Activated CD8-positive, alpha-beta T cell treated with anti-CD3 and anti-CD28 coated beads for 36 hours (primary cell): ENCODE data around the gene UBE2B. TPM values are rescaled to one million over a fixed set of nuclear protein-coding genes. Genes with fewer than 3 reads are reported as not detected.
A peak's percentile ranks its signal among the peaks of the same experiment; 100 is the strongest.

Experiments used
- ATAC-seq: fragments of 200-7000 bp; cut with Tn5 transposase; one replicate; pipeline ENCODE4 v1.10.0; 2021; ENCODE audit warnings: mild to moderate bottlenecking, moderate library complexity
- CTCF ChIA-PET: fragments of 350-600 bp; sonication (Branson Sonifier 250); formaldehyde crosslinking; loops from one replicate; lab custom pipeline; 2021; ENCODE audit warnings: antibody characterized with exemption; lab: Charles Lee
- POLR2A ChIA-PET: fragments of 350-600 bp; sonication (Branson Sonifier 250); formaldehyde crosslinking; loops from one replicate; lab custom pipeline; 2021; ENCODE audit warnings: antibody characterized with exemption; lab: Charles Lee
- DNase-seq: peaks from one replicate; pipeline ENCODE4 v3.0.0-alpha.2; 2020
- H3K27ac Mint-ChIP-seq: one replicate; pipeline ENCODE4 v1.8.0; 2021; ENCODE audit warnings: mild to moderate bottlenecking, mixed read lengths
- H3K27me3 Mint-ChIP-seq: one replicate; pipeline ENCODE4 v1.8.0; 2021; ENCODE audit warnings: mixed read lengths
- H3K36me3 Mint-ChIP-seq: one replicate; pipeline ENCODE4 v1.8.0; 2021; ENCODE audit warnings: low read depth, mixed read lengths
- H3K4me1 Mint-ChIP-seq: one replicate; pipeline ENCODE4 v1.8.0; 2021; ENCODE audit warnings: low read depth, mixed read lengths
- H3K4me3 Mint-ChIP-seq: one replicate; pipeline ENCODE4 v1.8.0; 2021; ENCODE audit warnings: mild to moderate bottlenecking, moderate library complexity, mixed read lengths
- H3K9me3 Mint-ChIP-seq: one replicate; pipeline ENCODE4 v1.8.0; 2021; ENCODE audit warnings: mixed read lengths
- CTCF ChIP-seq: fragments of 200-600 bp; IDR thresholded peaks from one replicate; pipeline ENCODE4 v1.8.0; 2022; ENCODE audit warnings: antibody characterized with exemption, mild to moderate bottlenecking
- intact Hi-C: fragments of 100-400 bp; cut with micrococcal nuclease; formaldehyde crosslinking; loops from one replicate; pipeline ENCODE4 v1.10.0; 2022
- total RNA-seq, 2 experiments: library from RNA; stranded (reverse); gene quantifications; one replicate each; pipeline ENCODE4 v1.2.3, GENCODE V29; 2021

UBE2B gene
- total RNA-seq, 2 experiments from 2014 or later: 97.6 to 98.9 TPM

GRCh38 chr5:134345996-134346395 is 25.4 kb upstream of the UBE2B start:
- TF ChIP-seq CTCF: no peak
- intact Hi-C loops: no loop called here
- no peak for DNase-seq
- Mint-ChIP-seq H3K27me3 (no peaks in the 10 kb centered on the region), H3K36me3 (no peaks in the 10 kb centered on the region), H3K4me3 (no peak overlapping the region), H3K9me3 (no peaks in the 10 kb centered on the region), H3K4me1 (no peaks in the 10 kb centered on the region), H3K27ac (no peak overlapping the region)
- ChIA-PET CTCF (no interaction called here), POLR2A (no interaction called here)
- no peak for ATAC-seq

GRCh38 chr5:134349463-134349862 is 21.9 kb upstream of the UBE2B start:
- no peaks in the 10 kb centered on the region for H3K4me1 Mint-ChIP-seq
- H3K9me3 Mint-ChIP-seq: no peaks in the 10 kb centered on the region
- intact Hi-C loops: no loop called here
- H3K27ac Mint-ChIP-seq: no peak overlapping the region
- H3K27me3 Mint-ChIP-seq: no peaks in the 10 kb centered on the region
- POLR2A ChIA-PET: interaction anchor here (1.7 kb wide), 1 partner anchor 9 kb away, joined by 3 read pairs; no protein-coding TSS in a partner anchor
- DNase-seq (no peak), ATAC-seq (no peak)
- no peaks in the 10 kb centered on the region for H3K36me3 Mint-ChIP-seq
- no peak for TF ChIP-seq CTCF
- CTCF ChIA-PET: interaction anchor here (0.9 to 1.7 kb wide), 2 partner anchors 13 to 238 kb away, joined by 3 to 5 read pairs; no protein-coding TSS in a partner anchor
- H3K4me3 Mint-ChIP-seq: no peak overlapping the region

GRCh38 chr5:134355681-134356080 is 15.7 kb upstream of the UBE2B start:
- no peak for ATAC-seq
- Mint-ChIP-seq H3K27ac (no peak overlapping the region), H3K9me3 (no peaks in the 10 kb centered on the region), H3K36me3 (no peaks in the 10 kb centered on the region), H3K4me3 (no peak overlapping the region), H3K4me1 (no peaks in the 10 kb centered on the region), H3K27me3 (no peaks in the 10 kb centered on the region)
- ChIA-PET POLR2A (no interaction called here), CTCF (interaction anchor here (2.0 kb wide), 1 partner anchor 232 kb away, joined by 5 read pairs; no protein-coding TSS in a partner anchor)
- no peak for TF ChIP-seq CTCF
- intact Hi-C loops: no loop called here
- DNase-seq: no peak

- no peak overlapping the region for H3K27ac Mint-ChIP-seq
- H3K9me3 Mint-ChIP-seq: peaks cover 2% of the 10 kb centered on the region
- intact Hi-C loops: no loop called here
- ChIA-PET POLR2A (no interaction called here), CTCF (no interaction called here)
- peaks cover 8% of the 10 kb centered on the region for H3K36me3 Mint-ChIP-seq
- H3K4me1 Mint-ChIP-seq: peaks cover 29% of the 10 kb centered on the region
- TF ChIP-seq CTCF: no peak
- no peak for DNase-seq
- H3K27me3 Mint-ChIP-seq: no peaks in the 10 kb centered on the region
- ATAC-seq: no peak
- peak overlapping the region; percentile 23 for H3K4me3 Mint-ChIP-seq
Measured at GRCh38 chr5:134365604-134366003, 5.8 kb upstream of the UBE2B start.

GRCh38 chr5:134370311-134370870 is 978 bp upstream of the UBE2B start:
- CTCF ChIA-PET: interaction anchor here (1.4 to 2.7 kb wide), 2 partner anchors 41 to 217 kb away, joined by 5 to 14 read pairs (median 10); partner anchors contain the start of gene CDKN2AIPNL
- H3K4me3 Mint-ChIP-seq: peak overlapping the region; percentile 95
- ATAC-seq (peak; percentile 7), DNase-seq (no peak)
- H3K9me3 Mint-ChIP-seq: peaks cover 2% of the 10 kb centered on the region
- peaks cover 43% of the 10 kb centered on the region for H3K4me1 Mint-ChIP-seq
- H3K27me3 Mint-ChIP-seq: no peaks in the 10 kb centered on the region
- peaks cover 25% of the 10 kb centered on the region for H3K36me3 Mint-ChIP-seq
- POLR2A ChIA-PET: interaction anchor here (0.9 to 4.5 kb wide), 10 partner anchors 10 to 368 kb away, joined by 3 to 31 read pairs (median 4); partner anchors contain the start of genes CAMLG and JADE2
- peak overlapping the region; percentile 99 for H3K27ac Mint-ChIP-seq
- intact Hi-C loops: loop anchor here (5.0 kb wide), 1 partner anchor 157 kb away; the partner anchor contains the start of gene JADE2
- TF ChIP-seq CTCF: no peak
